ENCODE results near the gene TTYH3.

TTYH3 gene

GRCh38 chr7:2711895-2712675, 80.3 kb downstream of the TTYH3 start:
- no peak for DNase-seq
- TF ChIP-seq POLR2A (IDR thresholded peaks at IDR 0.05; ENCODE audit: low read length) (no peak), GATA1 (IDR thresholded peaks at IDR 0.05; ENCODE audit: low read depth, low read length) (no peak)

- TF ChIP-seq POLR2A (IDR thresholded peaks at IDR 0.05; ENCODE audit: low read length) (no peak), GATA1 (IDR thresholded peaks at IDR 0.05; ENCODE audit: low read depth, low read length) (no peak)
- no peak for DNase-seq
Measured at GRCh38 chr7:2713370-2713769, 81.6 kb downstream of the TTYH3 start.

- TF ChIP-seq GATA1 (IDR thresholded peaks at IDR 0.05; ENCODE audit: low read depth, low read length), result no peak
- TF ChIP-seq POLR2A (IDR thresholded peaks at IDR 0.05; ENCODE audit: low read length), result no peak
- no peak for DNase-seq
Measured at GRCh38 chr7:2713978-2714377, 82.2 kb downstream of the TTYH3 start.

Measured in erythroblast (primary cell).